Measurements from ENCODE around the gene PSME4.

DNA sequence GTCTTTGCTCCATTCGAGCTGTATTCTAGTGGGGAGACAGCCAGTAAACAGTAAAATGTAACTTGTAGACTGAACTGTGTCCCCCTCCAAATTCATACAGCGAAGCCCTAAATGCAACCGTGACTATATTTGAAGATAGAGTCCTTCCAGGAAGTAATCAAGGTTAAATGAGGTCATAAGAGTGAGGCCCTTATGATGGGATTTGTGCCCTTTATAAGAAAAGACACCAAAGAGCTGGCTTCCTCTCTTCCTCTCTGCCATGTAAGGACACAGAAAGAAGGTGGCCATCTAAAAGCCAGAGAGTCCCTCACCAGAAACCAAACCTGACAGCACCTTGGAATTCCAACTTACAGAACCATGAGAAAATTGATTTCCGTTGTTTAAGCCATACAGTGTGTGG lies 142.5 kb downstream of the PSME4 start:
- no peak for TF ChIP-seq CTCF (IDR thresholded peaks at IDR 0.05)
- TF ChIP-seq POLR2A (IDR thresholded peaks at IDR 0.05): no peak

Measured in testis (tissue), 2 donors.